Transverse colon (tissue), 3 donors: ENCODE results near the gene AHNAK.
A peak's percentile ranks its signal among the peaks of the same experiment; 100 is the strongest.

Experiments used
- EP300 ChIP-seq: sonication (generic); formaldehyde crosslinking; IDR thresholded peaks from one replicate; pipeline ENCODE4 v1.6.1; 2017; ENCODE audit warnings: antibody characterized with exemption, low read depth
- POLR2AphosphoS5 ChIP-seq, 3 donors: sonication (generic); formaldehyde crosslinking; IDR thresholded peaks; one replicate each; pipeline ENCODE4 v1.6.1; 2016; ENCODE audit warnings: antibody characterized with exemption in 3 of 3

- TF ChIP-seq EP300 (no peak), POLR2AphosphoS5 (IDR thresholded peaks at IDR 0.05) (peak; percentile 65 to 81 (median 78))
Measured at GRCh38 chr11:62545437-62546243, 966 bp downstream of the AHNAK start.
